ENCODE data around the gene ADPRS.

Gene ADPRS, protein sequence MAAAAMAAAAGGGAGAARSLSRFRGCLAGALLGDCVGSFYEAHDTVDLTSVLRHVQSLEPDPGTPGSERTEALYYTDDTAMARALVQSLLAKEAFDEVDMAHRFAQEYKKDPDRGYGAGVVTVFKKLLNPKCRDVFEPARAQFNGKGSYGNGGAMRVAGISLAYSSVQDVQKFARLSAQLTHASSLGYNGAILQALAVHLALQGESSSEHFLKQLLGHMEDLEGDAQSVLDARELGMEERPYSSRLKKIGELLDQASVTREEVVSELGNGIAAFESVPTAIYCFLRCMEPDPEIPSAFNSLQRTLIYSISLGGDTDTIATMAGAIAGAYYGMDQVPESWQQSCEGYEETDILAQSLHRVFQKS

DNA sequence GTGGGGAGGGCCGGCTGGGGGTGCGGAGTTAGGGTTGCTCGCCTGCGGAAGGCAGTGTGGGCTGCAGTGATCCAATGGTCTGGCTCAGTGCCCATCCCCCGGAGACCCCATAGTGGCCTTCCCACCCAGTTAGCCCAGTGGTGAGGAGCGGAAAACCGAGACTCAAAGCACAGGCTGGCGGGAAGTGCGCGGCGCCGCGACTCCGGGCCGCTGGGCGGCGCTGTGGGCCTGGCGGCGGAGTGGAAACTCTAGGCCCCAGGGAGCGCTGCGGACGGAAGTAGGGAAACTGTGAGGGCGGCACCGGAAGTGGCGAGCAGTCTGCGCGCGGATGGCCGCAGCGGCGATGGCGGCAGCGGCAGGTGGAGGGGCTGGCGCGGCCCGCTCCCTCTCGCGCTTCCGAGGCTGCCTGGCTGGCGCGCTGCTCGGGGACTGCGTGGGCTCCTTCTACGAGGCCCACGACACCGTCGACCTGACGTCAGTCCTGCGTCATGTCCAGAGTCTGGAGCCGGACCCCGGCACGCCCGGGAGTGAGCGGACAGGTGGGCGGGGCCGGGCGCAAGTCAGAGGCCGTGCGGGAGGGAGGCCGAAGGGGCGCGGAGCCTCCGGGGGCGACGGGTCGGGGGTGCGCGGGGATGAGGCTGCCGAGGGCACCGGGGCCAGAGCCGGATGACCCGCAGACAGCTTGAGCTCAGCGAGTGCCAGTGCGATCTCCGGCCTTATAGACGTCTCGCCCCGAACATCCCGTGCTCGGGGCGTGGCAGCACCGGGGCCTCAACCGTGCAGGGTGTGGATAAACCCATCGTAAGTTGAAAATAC is at the start of gene ADPRS:
Gene ADPRS (plus strand): TSS at position 316 of the 816 bp plus-strand sequence. CDS start 13 bp downstream, at position 329.
- DNase-seq = peak; percentile 92 to 95

- no peak for DNase-seq
Measured at GRCh38 chr1:36040238-36040637, 48.5 kb upstream of the ADPRS start.

DNA sequence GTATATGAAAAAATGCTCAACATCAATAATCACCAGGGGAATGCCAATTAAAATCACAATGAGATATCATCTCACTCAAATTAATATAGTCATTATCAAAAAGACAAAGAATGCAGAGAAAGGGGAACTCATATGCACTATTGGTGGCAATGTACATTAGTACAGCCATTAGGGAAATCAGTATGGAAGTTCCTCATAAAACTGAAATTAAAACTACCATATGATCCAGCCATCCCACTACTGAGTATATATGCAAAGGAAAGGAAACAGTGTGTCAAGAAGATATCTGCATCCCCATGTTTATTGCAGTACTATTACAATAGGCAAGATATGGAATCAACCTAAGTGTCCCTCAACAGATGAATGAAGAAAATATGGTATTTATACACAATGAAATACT is 36.9 kb upstream of the ADPRS start:
- no peak for DNase-seq

- DNase-seq = no peak
Measured at GRCh38 chr1:36053978-36054377, 34.7 kb upstream of the ADPRS start.

- no peak for DNase-seq
Measured at GRCh38 chr1:36055706-36056105, 33.0 kb upstream of the ADPRS start.

DNA sequence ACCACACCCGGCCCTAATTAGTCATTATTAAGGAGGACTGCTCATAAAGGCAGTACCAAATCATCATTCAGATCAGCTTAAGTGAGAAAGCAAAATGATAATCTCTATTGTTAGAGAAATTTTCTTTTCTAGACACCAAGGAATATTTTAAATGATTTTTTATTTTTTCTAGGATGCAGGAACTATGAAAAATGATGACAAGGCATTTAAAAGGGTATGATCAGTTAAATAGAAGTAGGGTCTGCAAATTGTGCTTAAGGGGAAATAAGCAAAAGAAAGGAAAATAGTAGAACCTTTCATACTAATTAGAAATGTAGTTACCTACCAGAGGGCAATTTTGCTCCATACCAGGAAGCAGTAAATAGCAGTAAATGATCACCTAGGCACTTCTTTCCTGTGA is 26.4 kb upstream of the ADPRS start:
- no peak for DNase-seq

- DNase-seq = no peak
Measured at GRCh38 chr1:36067871-36068270, 20.8 kb upstream of the ADPRS start.

DNA sequence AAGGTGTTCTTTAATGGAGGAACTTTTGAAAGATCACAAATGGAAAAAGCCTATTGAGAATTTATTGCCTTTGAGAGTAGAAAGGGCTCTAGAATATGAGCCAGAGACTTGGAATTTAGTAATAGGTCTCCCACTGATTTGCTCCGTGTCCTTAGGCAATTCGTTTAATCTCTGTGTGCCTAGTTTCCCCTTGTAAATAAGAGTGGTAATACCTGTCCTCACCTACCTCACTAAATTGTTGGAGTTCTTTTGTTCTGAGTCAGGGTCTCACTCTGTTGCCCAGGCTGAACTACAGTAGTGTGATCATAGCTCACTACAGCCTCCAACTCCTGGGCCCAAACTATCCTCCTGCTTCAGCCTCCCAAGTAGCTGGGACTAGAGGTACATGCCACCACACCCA is 19.8 kb upstream of the ADPRS start:
- no peak for DNase-seq

- peak in 1 of 2 experiments; percentile 54 for DNase-seq
Measured at GRCh38 chr1:36070349-36070748, 18.3 kb upstream of the ADPRS start.

- DNase-seq = no peak
Measured at GRCh38 chr1:36076979-36077573, 11.6 kb upstream of the ADPRS start.

GRCh38 chr1:36080236-36080635 is 8.5 kb upstream of the ADPRS start:
- DNase-seq = no peak

GRCh38 chr1:36080801-36081200 is 7.9 kb upstream of the ADPRS start:
- no peak for DNase-seq

- DNase-seq = no peak
Measured at GRCh38 chr1:36081926-36082485, 6.7 kb upstream of the ADPRS start.

- DNase-seq = no peak
Measured at GRCh38 chr1:36083219-36083618, 5.5 kb upstream of the ADPRS start.

GRCh38 chr1:36083635-36084496 is 4.8 kb upstream of the ADPRS start, which contains the start of gene TEKT2:
Gene TEKT2 (plus strand): TSS chr1:36084094. CDS start chr1:36084922, 828 bp downstream.
- DNase-seq = peak; percentile 89 to 91

DNA sequence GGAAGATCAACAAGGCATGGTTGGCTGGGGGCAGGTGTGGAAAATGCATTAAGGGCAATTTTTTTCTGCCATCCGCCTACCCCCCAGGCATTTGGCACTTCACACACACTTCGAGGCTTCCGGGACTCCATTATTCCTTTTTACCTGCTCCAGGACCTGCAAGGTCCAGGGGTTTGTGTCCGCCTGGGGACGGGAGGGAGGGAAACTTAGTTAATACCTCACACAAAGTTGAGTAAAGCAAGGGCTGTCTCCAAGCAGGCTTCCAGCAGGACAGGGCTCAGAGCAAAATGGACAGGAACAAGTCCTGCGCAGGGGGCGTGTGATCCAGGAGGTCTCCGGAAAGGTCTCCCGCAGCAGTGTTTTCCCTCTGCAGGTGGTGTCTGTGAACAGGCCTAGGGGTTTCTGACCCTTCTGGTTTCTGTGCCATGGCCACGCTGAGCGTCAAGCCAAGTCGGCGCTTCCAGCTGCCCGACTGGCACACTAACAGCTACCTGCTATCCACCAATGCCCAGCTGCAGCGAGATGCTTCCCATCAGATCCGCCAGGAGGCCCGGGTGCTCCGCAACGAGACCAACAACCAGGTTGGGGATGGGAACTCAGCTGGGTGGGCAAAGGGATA is 4.1 kb upstream of the ADPRS start:
- DNase-seq = no peak

- no peak for DNase-seq
Measured at GRCh38 chr1:36085126-36085525, 3.6 kb upstream of the ADPRS start.

GRCh38 chr1:36085686-36086526 is 2.8 kb upstream of the ADPRS start:
- DNase-seq = no peak

- DNase-seq = no peak
Measured at GRCh38 chr1:36086529-36087232, 2.0 kb upstream of the ADPRS start.
